K562 (cell line): ENCODE measurements around the gene CLDN20. TPM values are rescaled to one million over a fixed set of nuclear protein-coding genes. Genes with fewer than 3 reads are reported as not detected.

Source experiments
- ATAC-seq: fragments of 200-7000 bp; cut with Tn5 transposase; 3 replicates; pipeline ENCODE4 v1.9.1; 2020; ENCODE audit warnings: moderate library complexity
- BruUV-seq: library from RNA; stranded (reverse); fragments of 400-500 nt; replicated peaks from 2 replicates; lab custom pipeline; 2021; lab: Mats Ljungman, UMichigan
- CTCF ChIA-PET: fragments of 300-600 bp; formaldehyde crosslinking; extraction: SDS; loops from one replicate; lab custom pipeline; 2021; ENCODE audit warnings: low intra/inter-chr PET ratio; lab: Yijun Ruan, JAX
- POLR2A ChIA-PET: fragments of 300-600, 350-650 bp; sonication (Branson Sonifier 250); formaldehyde crosslinking; extraction: SDS; loops from one replicate; lab custom pipeline; 2021; ENCODE audit warnings: antibody characterized with exemption, inconsistent platforms; lab: Yijun Ruan, JAX
- DNase-seq, 4 experiments: peaks; one replicate each; pipeline versions ENCODE4 v3.0.0 to v3.0.0-alpha.2; 2011 to 2018; ENCODE audit warnings: low spot score in 3 of 4, mixed read lengths in 3 of 4; ENCODE audit errors: extremely low read depth in 1 of 4
- FAIRE-seq: peaks from 2 replicates; lab custom pipeline; 2011; peaks lifted over from hg19 to GRCh38; lab: Jason Lieb, UNC
- H2AFZ ChIP-seq: 2 replicates; pipeline ENCODE4 v1.6.0; 2011; ENCODE audit warnings: low read depth, low read length, control low read depth, inconsistent platforms
- H3K27ac ChIP-seq: fragments of 200-600 bp; 3 replicates; pipeline ENCODE4 v1.8.0; 2011; ENCODE audit warnings: low read depth, mild to moderate bottlenecking, control low read depth, inconsistent platforms, low read length, moderate library complexity, mixed read lengths; ENCODE audit errors: extremely low read depth
- H3K27me3 ChIP-seq, 2 experiments: fragments of 300-600 bp in 1 of 2; 2 replicates in 1 of 2; 3 replicates in 1 of 2; pipeline versions ENCODE4 v1.6.0 to v1.8.0; 2011; ENCODE audit warnings: inconsistent platforms in 2 of 2, low read length in 2 of 2, mild to moderate bottlenecking in 1 of 2, mixed read lengths in 1 of 2, moderate library complexity in 1 of 2; ENCODE audit not compliant: control insufficient read depth in 2 of 2, insufficient read depth in 2 of 2
- H3K36me3 ChIP-seq: fragments of 300-600 bp; 3 replicates; pipeline ENCODE4 v1.8.0; 2011; ENCODE audit warnings: mild to moderate bottlenecking, low read length, inconsistent platforms; ENCODE audit not compliant: control insufficient read depth, insufficient read depth
- H3K4me1 ChIP-seq, 2 experiments: fragments of 200-600 bp in 1 of 2; replicated peaks in 1 of 2; 2 replicates in 1 of 2; 3 replicates in 1 of 2; pipeline versions ENCODE4 v1.5.1 to v1.8.0; 2011; ENCODE audit warnings: inconsistent platforms in 2 of 2, low read length in 2 of 2, mild to moderate bottlenecking in 1 of 2, mixed read lengths in 1 of 2, moderate library complexity in 1 of 2; ENCODE audit not compliant: control insufficient read depth in 2 of 2, insufficient read depth in 2 of 2
- H3K4me2 ChIP-seq: 2 replicates; pipeline ENCODE4 v1.6.1; 2011; ENCODE audit warnings: low read length, control low read depth, inconsistent platforms, mixed read lengths; ENCODE audit not compliant: insufficient read depth
- H3K4me3 ChIP-seq: fragments of 200-600 bp; sonication (generic), shearing (Covaris generic); 2 replicates; pipeline ENCODE4 v1.5.1; 2016; ENCODE audit warnings: control low read depth, inconsistent platforms
- H3K79me2 ChIP-seq: fragments of 200-600 bp; 3 replicates; pipeline ENCODE4 v1.8.0; 2011; ENCODE audit warnings: low read length, inconsistent platforms; ENCODE audit not compliant: control insufficient read depth, insufficient read depth
- H3K9ac ChIP-seq, 2 experiments: 2 replicates each; pipeline versions ENCODE4 v1.6.0 to v1.6.1; 2011; ENCODE audit warnings: low read depth in 2 of 2, low read length in 2 of 2, control low read depth in 1 of 2, inconsistent platforms in 1 of 2, mild to moderate bottlenecking in 1 of 2, mixed read lengths in 1 of 2; ENCODE audit not compliant: insufficient read depth in 1 of 2
- H3K9me1 ChIP-seq: one replicate; pipeline ENCODE4 v1.6.0; 2011; ENCODE audit warnings: inconsistent platforms, mild to moderate bottlenecking, low read length, moderate library complexity; ENCODE audit not compliant: control insufficient read depth, insufficient read depth
- H3K9me3 ChIP-seq: replicated peaks from 2 replicates; pipeline ENCODE4 v1.5.1; 2011; ENCODE audit warnings: low read depth, low read length, inconsistent platforms; ENCODE audit not compliant: control insufficient read depth, insufficient read depth
- H4K20me1 ChIP-seq: replicated peaks from 2 replicates; pipeline ENCODE4 v1.6.1; 2011; ENCODE audit warnings: low read length, inconsistent platforms, mixed read lengths; ENCODE audit not compliant: control insufficient read depth, insufficient read depth
- CHD4 ChIP-seq: fragments of 200-600 bp; sonication (generic); IDR thresholded peaks from 3 replicates; pipeline ENCODE4 v1.6.1; 2012; ENCODE audit warnings: low read depth, mild to moderate bottlenecking, mixed read lengths, low read length, inconsistent platforms; ENCODE audit not compliant: insufficient read depth, insufficient replicate concordance, poor library complexity, severe bottlenecking
- JUND ChIP-seq, 2 experiments: IDR thresholded peaks; 2 replicates in 1 of 2; 3 replicates in 1 of 2; pipeline ENCODE4 v1.6.1; 2011; ENCODE audit warnings: borderline replicate concordance in 2 of 2, low read depth in 2 of 2, low read length in 2 of 2, improper control_type of control experiment in 1 of 2, missing biosample characterization in 1 of 2, missing genetic modification characterization in 1 of 2, missing genetic modification reagents in 1 of 2
- L3MBTL2 ChIP-seq: fragments of 450-650 bp; IDR thresholded peaks from 2 replicates; pipeline ENCODE4 v1.6.1; 2016; ENCODE audit warnings: mild to moderate bottlenecking, moderate library complexity
- NFXL1 ChIP-seq: fragments of 450-650 bp; formaldehyde crosslinking; IDR thresholded peaks from 2 replicates; pipeline ENCODE4 v1.4.0; 2021; ENCODE audit warnings: mild to moderate bottlenecking
- RB1 ChIP-seq: fragments of 450-650 bp; IDR thresholded peaks from 2 replicates; pipeline ENCODE4 v1.6.1; 2017; ENCODE audit warnings: low read depth, mild to moderate bottlenecking
- ZNF76 ChIP-seq: fragments of 250-450 bp; sonication (Bioruptor Pico); IDR thresholded peaks from 2 replicates; pipeline ENCODE4 v1.4.0; 2020; ENCODE audit warnings: mild to moderate bottlenecking, moderate library complexity, borderline replicate concordance
- WGBS: fragments of 100-300 bp; shearing (Covaris generic); methylation state at CpG from one replicate; pipeline ENCODE4 v1.1.6; 2016; ENCODE audit warnings: low coverage, mixed read lengths; ENCODE audit not compliant: insufficient coverage; ENCODE audit errors: missing lambda C conversion rate; 5-methylcytosine and 5-hydroxymethylcytosine counted together
- in situ Hi-C: fragments of 300-500 bp; cut with MboI; formaldehyde crosslinking; loops from 4 replicates; pipeline ENCODE4 v1.15.0; 2018; ENCODE audit warnings: inconsistent platforms, mixed read lengths
- intact Hi-C: fragments of 100-400 bp; cut with micrococcal nuclease; formaldehyde crosslinking; loops from 2 replicates; pipeline ENCODE4 v1.14.2; 2022
- polyA plus RNA-seq, 8 experiments: library from polyadenylated mRNA; depleted of rRNA in 4 of 8; stranded (reverse) in 5 of 8; unstranded in 3 of 8; fragments of >200 nt; fragmentation: Nextera tagmentation in 2 of 8; fragmentation: Illumina TruSeq in 1 of 8; extraction: Ambion mirVana in 2 of 8; extraction: Trizol in 1 of 8; gene quantifications; 2 replicates each; pipeline versions ENCODE4 v1.2.1 to v1.2.3, GENCODE V29; 2011 to 2014; ENCODE audit warnings: inconsistent platforms in 1 of 8, missing spikeins in 1 of 8
- total RNA-seq, 7 experiments: library from RNA; depleted of rRNA in 6 of 7; stranded (reverse); fragments of >200 nt in 6 of 7; fragmentation: Illumina TruSeq in 2 of 7; extraction: Trizol in 2 of 7; gene quantifications; 2 replicates each; pipeline versions ENCODE4 v1.2.1 to v1.2.3, GENCODE V29; 2011 to 2021; ENCODE audit warnings: low replicate concordance in 1 of 7
- TF ChIP-seq, protein P1 (sequence below), 2 experiments: fragments of 450-650 bp in 1 of 2; sonication (generic) in 1 of 2; formaldehyde crosslinking in 1 of 2; IDR thresholded peaks in 1 of 2; conservative IDR thresholded peaks in 1 of 2; 2 replicates each; pipeline versions ENCODE4 v1.6.1 to v1.8.1; 2016 to 2023; ENCODE audit warnings: mild to moderate bottlenecking in 2 of 2, moderate library complexity in 2 of 2, inconsistent platforms in 1 of 2, missing genetic modification reagents in 1 of 2
- TF ChIP-seq, protein P2 (sequence below): fragments of 250-450 bp; sonication (Bioruptor Pico); IDR thresholded peaks from 2 replicates; pipeline ENCODE4 v1.4.0; 2020; ENCODE audit warnings: mild to moderate bottlenecking

Gene CLDN20
- total and polyA plus RNA-seq, 9 of the 15 experiments (the other 6 are each of a cell fraction or from before 2014, with no cell fraction given), result not detected

DNA sequence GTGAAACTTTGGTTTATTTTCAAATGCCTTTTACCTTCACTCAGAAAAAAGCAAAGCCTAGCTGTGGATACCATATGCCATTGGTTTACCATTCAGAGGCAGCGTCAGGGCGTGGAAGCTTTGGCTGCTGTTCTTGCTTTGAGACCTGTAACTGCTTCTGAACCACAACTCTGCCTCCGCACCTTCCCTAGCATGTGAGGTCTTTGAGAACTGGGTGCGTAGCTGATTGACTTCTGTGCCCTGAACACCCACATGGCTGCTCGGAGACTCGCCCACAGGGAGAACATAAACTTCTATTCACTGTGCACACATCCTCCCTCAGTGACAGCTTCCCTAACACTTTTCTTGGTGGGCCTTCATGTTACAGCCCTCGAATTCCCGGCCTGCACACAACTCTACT, 11.2 kb upstream of the CLDN20 start (continued):
- TF ChIP-seq CHD4 (no peak), L3MBTL2 (no peak)

DNA sequence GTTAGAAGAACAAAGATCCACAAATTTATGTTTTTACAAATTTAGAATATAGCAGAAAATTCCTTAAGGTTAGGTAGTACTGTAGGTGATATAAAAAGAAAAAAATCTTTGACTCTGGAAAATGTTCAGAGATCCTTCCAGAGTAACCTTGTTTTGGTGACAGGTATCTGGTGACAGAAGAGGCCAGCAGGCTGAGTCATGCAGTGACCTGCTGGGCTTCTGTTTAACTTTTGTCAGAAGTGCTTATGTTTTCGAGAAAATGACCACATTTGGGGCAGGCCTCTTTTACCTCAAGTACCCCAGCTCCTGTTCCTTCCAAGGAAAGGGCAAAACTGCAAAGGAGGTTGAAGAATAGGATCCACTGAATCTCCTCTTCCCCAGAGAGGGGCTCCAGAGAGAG, 10.5 kb upstream of the CLDN20 start:
- peak in 1 of 4 experiments; percentile 30 for DNase-seq
- no peak for FAIRE-seq
- no peak overlapping the region for H3K9ac ChIP-seq
- in situ Hi-C loops, result no loop called here
- no peak overlapping the region for H2AFZ ChIP-seq
- H3K36me3 ChIP-seq, result peaks cover 77% of the 10 kb centered on the region; the same call in 2 of the 3 replicates
- 0 out of 3 replicates have a peak overlapping the region, but pooled peaks have one; percentile 0 for H3K27ac ChIP-seq
- H3K4me1 ChIP-seq, result peaks cover 0 to 3% of the 10 kb centered on the region in 2 experiments; a peak in 1 of 5 replicates
- TF ChIP-seq JUND (IDR thresholded peaks at IDR 0.05; ENCODE audit: borderline replicate concordance, low read depth, low read length) (no peak), JUND (tag; IDR thresholded peaks at IDR 0.05; ENCODE audit: borderline replicate concordance, low read depth, low read length) (peak; percentile 31; the same call in 1 of the 3 replicates), NFXL1 (CRISPR knock-in tag) (no peak), RB1 (no peak), ZNF76 (no peak)
- TF ChIP-seq, protein P1, sequence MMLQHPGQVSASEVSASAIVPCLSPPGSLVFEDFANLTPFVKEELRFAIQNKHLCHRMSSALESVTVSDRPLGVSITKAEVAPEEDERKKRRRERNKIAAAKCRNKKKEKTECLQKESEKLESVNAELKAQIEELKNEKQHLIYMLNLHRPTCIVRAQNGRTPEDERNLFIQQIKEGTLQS (IDR thresholded peaks at IDR 0.05), result peak; percentile 38; the same call in 1 of the 2 replicates
- TF ChIP-seq, protein P1 (CRISPR knock-in tag; conservative IDR thresholded peaks at IDR 0.05), result no peak
- TF ChIP-seq, protein P2, sequence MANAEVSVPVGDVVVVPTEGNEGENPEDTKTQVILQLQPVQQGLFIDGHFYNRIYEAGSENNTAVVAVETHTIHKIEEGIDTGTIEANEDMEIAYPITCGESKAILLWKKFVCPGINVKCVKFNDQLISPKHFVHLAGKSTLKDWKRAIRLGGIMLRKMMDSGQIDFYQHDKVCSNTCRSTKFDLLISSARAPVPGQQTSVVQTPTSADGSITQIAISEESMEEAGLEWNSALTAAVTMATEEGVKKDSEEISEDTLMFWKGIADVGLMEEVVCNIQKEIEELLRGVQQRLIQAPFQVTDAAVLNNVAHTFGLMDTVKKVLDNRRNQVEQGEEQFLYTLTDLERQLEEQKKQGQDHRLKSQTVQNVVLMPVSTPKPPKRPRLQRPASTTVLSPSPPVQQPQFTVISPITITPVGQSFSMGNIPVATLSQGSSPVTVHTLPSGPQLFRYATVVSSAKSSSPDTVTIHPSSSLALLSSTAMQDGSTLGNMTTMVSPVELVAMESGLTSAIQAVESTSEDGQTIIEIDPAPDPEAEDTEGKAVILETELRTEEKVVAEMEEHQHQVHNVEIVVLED, result no peak
- ChIA-PET POLR2A (interaction anchor here (0.6 kb wide), 1 partner anchor 33 kb away, joined by 3 read pairs; no protein-coding TSS in a partner anchor), CTCF (no interaction called here)
- H4K20me1 ChIP-seq, result no peaks in the 10 kb centered on the region
- no peak overlapping the region for H3K4me3 ChIP-seq
- no peaks in the 10 kb centered on the region for H3K9me3 ChIP-seq
- no peaks in the 10 kb centered on the region for H3K9me1 ChIP-seq
- H3K4me2 ChIP-seq, result no peak overlapping the region
- WGBS, result 18% methylated on average over 1 of the region's 1 CpG
- ATAC-seq, result peak; percentile 68
- H3K79me2 ChIP-seq, result no peaks in the 10 kb centered on the region
- H3K27me3 ChIP-seq, result no peaks in the 10 kb centered on the region
- intact Hi-C loops, result no loop called here
- no TSS peak for BruUV-seq
